Gastroesophageal sphincter (tissue), 4 donors: ENCODE data around the gene TEKT2. TPM values are rescaled to one million over a fixed set of nuclear protein-coding genes. Genes with fewer than 3 reads are reported as not detected.
A peak's percentile ranks its signal among the peaks of the same experiment; 100 is the strongest.

Experiments
- ATAC-seq: fragments of 150-250 bp; one replicate; pipeline ENCODE4 v1.9.1; 2016; ENCODE audit warnings: mild to moderate bottlenecking, moderate library complexity
- H3K27ac ChIP-seq, 4 donors: fragments of 200-600 bp; sonication (generic) in 3 of 4; 1 replicate in 3 of 4; 2 replicates in 1 of 4; pipeline ENCODE4 v1.5.1; 2016 to 2019
- H3K27me3 ChIP-seq: fragments of 200-600 bp; sonication (generic); one replicate; pipeline ENCODE4 v1.5.1; 2019
- H3K36me3 ChIP-seq, 2 donors: fragments of 200-600 bp; sonication (generic); one replicate each; pipeline ENCODE4 v1.5.1; 2019; ENCODE audit warnings: control low read depth in 1 of 2
- H3K4me1 ChIP-seq, 3 donors: fragments of 200-600 bp; sonication (generic); 1 replicate in 2 of 3; 2 replicates in 1 of 3; pipeline ENCODE4 v1.5.1; 2016 to 2019; ENCODE audit warnings: control low read depth in 2 of 3
- H3K4me3 ChIP-seq, 2 donors: fragments of 200-600 bp; sonication (generic); one replicate each; pipeline ENCODE4 v1.5.1; 2019; ENCODE audit warnings: mild to moderate bottlenecking in 1 of 2, moderate library complexity in 1 of 2
- H3K9me3 ChIP-seq, 3 donors: fragments of 200-600 bp; sonication (generic); one replicate each; pipeline ENCODE4 v1.5.1; 2017 to 2019; ENCODE audit warnings: control low read depth in 2 of 3
- CTCF ChIP-seq, 4 experiments: fragments of 200-600 bp in 2 of 4; fragments of 450-650 bp in 2 of 4; sonication (generic) in 1 of 4; IDR thresholded peaks; one replicate each; pipeline ENCODE4 v1.5.1; 2017 to 2019; ENCODE audit warnings: antibody characterized with exemption in 4 of 4, mild to moderate bottlenecking in 2 of 4, moderate library complexity in 2 of 4
- EP300 ChIP-seq: sonication (generic); formaldehyde crosslinking; IDR thresholded peaks from one replicate; pipeline ENCODE4 v1.6.1; 2017; ENCODE audit warnings: antibody characterized with exemption, mild to moderate bottlenecking
- POLR2A ChIP-seq, 2 donors: fragments of 450-650 bp; IDR thresholded peaks; one replicate each; pipeline ENCODE4 v1.6.1; 2017; ENCODE audit warnings: antibody characterized with exemption in 2 of 2, mild to moderate bottlenecking in 2 of 2, moderate library complexity in 1 of 2
- POLR2AphosphoS5 ChIP-seq: sonication (generic); formaldehyde crosslinking; IDR thresholded peaks from one replicate; pipeline ENCODE4 v1.6.1; 2017; ENCODE audit warnings: antibody characterized with exemption
- WGBS, 2 donors: methylation state at CpG; one replicate each; pipeline ENCODE4 v1.1.5; 2018; ENCODE audit warnings: low coverage in 1 of 2; 5-methylcytosine and 5-hydroxymethylcytosine counted together
- total RNA-seq, 4 donors: library from RNA; depleted of rRNA; stranded (reverse); fragments of >200 nt; gene quantifications; one replicate each; pipeline ENCODE4 v1.1.0, GENCODE V29; 2016

TEKT2 gene
- total RNA-seq, 4 donors from 2014 or later = 0.73 TPM; not detected in 3

- Histone ChIP-seq H3K36me3 (peaks cover 0 to 8% of the 10 kb centered on the region in 2 donors), H3K4me3 (no peak overlapping the region), H3K27ac (no peak overlapping the region), H3K4me1 (peaks cover 4 to 41% (median 25%) of the 10 kb centered on the region in 3 donors), H3K27me3 (no peaks in the 10 kb centered on the region), H3K9me3 (no peaks in the 10 kb centered on the region)
- 75% methylated on average over 1 of the region's 3 CpGs; no CpG with 5 or more reads in 1 of the 2 donors for WGBS, 2 donors
- ATAC-seq = no peak
- no peak for TF ChIP-seq CTCF (IDR thresholded peaks at IDR 0.05)
- TF ChIP-seq POLR2A (IDR thresholded peaks at IDR 0.05) = no peak
- TF ChIP-seq POLR2AphosphoS5 = no peak
- no peak for TF ChIP-seq EP300
These were observed 48.1 kb downstream of the TEKT2 start for GRCh38 chr1:36132029-36132428.

- WGBS, 2 donors = 21% methylated on average over 3 of the region's 3 CpGs; no CpG with 5 or more reads in 1 of the 2 donors
These were observed 49.6 kb downstream of the TEKT2 start for GRCh38 chr1:36133484-36133883.

GRCh38 chr1:36134031-36134430 is 50.1 kb downstream of the TEKT2 start:
- TF ChIP-seq EP300 (no peak), POLR2AphosphoS5 (no peak), CTCF (IDR thresholded peaks at IDR 0.05) (no peak), POLR2A (IDR thresholded peaks at IDR 0.05) (no peak)
- peak overlapping the region in 3 of 4 donors; percentile 61 to 82 (median 80) for H3K27ac ChIP-seq
- H3K4me3 ChIP-seq = no peak overlapping the region
- H3K4me1 ChIP-seq = peaks cover 4 to 52% (median 28%) of the 10 kb centered on the region in 3 donors
- peaks cover 0 to 28% of the 10 kb centered on the region in 2 donors for H3K36me3 ChIP-seq
- no peak for ATAC-seq
- H3K27me3 ChIP-seq = no peaks in the 10 kb centered on the region
- 64% methylated on average over 2 of the region's 6 CpGs; no CpG with 5 or more reads in 1 of the 2 donors for whole genome bisulfite sequencing, 2 donors
- no peaks in the 10 kb centered on the region for H3K9me3 ChIP-seq

More at GRCh38 chr1:36133484-36133883, 49.6 kb downstream of the TEKT2 start:
- Histone ChIP-seq H3K9me3 (no peaks in the 10 kb centered on the region), H3K4me3 (no peak overlapping the region), H3K4me1 (peaks cover 4 to 52% (median 28%) of the 10 kb centered on the region in 3 donors), H3K27me3 (no peaks in the 10 kb centered on the region), H3K36me3 (peaks cover 0 to 23% of the 10 kb centered on the region in 2 donors), H3K27ac (peak overlapping the region in 3 of 4 donors; percentile 61 to 82 (median 80))
- no peak for ATAC-seq
- TF ChIP-seq CTCF (IDR thresholded peaks at IDR 0.05) (no peak), EP300 (no peak), POLR2A (IDR thresholded peaks at IDR 0.05) (no peak), POLR2AphosphoS5 (peak; percentile 59)

GRCh38 chr1:36134505-36135329 is 50.8 kb downstream of the TEKT2 start:
- peaks cover 4 to 57% (median 28%) of the 10 kb centered on the region in 3 donors for H3K4me1 ChIP-seq
- peak in 3 of 4 experiments; percentile 81 to 82 (median 81) for TF ChIP-seq CTCF (IDR thresholded peaks at IDR 0.05)
- no peak for TF ChIP-seq POLR2AphosphoS5
- no peak for TF ChIP-seq EP300
- no peak for TF ChIP-seq POLR2A (IDR thresholded peaks at IDR 0.05)
- H3K27ac ChIP-seq = peak overlapping the region; percentile 8 to 82 (median 70)

More at GRCh38 chr1:36134505-36135329, 50.8 kb downstream of the TEKT2 start:
- Histone ChIP-seq H3K4me3 (no peak overlapping the region), H3K27me3 (no peaks in the 10 kb centered on the region), H3K36me3 (peaks cover 0 to 35% of the 10 kb centered on the region in 2 donors), H3K9me3 (no peaks in the 10 kb centered on the region)
- 23 to 67% methylated on average over 3 to 4 of the region's 7 CpGs for WGBS, 2 donors
- peak; percentile 61 for ATAC-seq
